HG02970 (cell line): ENCODE measurements around the gene COL6A5.
"Not testable (repeated sequence)": the region's sequence is repeated elsewhere in the genome, so short reads cannot be mapped to it uniquely, and the experiment has no call there.

ENCODE experiments used
- ATAC-seq: cut with Tn5 transposase; IDR thresholded peaks from one replicate; pipeline ENCODE4 v1.9.1; 2021; ENCODE audit warnings: mild to moderate bottlenecking, moderate library complexity, moderate number of reproducible peaks; ENCODE audit not compliant: unreplicated experiment, low FRiP score

COL6A5 gene

DNA sequence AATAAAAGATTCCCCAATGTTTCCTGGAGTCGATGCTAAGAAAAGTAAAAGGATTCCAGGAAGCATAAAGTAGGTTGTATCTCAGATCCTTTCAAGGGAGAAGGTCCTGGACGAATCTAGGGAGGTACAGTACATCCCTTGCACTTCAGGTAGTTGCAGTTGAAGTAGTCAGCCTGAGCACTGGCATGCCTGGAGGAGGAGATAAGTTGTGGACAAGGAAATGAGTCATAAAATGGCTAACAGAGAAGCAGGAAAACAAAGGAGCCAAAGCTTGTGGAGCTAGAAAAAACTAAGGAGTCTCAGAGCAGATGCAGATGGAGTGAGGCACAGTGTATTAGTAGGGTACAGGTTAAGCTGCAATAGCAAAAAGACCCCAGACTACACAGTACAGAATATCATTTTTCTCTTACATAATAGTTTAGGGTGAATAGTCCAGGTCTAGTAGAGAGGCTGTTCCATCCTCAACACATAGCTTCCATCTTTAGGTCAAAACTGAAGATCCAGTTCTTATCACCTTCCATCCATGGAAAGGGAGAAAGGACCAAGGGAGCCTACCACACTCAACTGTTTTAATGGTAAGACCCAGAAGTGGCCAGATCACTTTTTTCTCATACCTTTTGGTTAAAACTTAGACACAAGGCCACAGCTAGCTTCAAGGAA is 41.3 kb downstream of the COL6A5 start:
- ATAC-seq, result no peak

GRCh38 chr3:130389743-130390478 is 44.4 kb downstream of the COL6A5 start:
- ATAC-seq, result no peak

DNA sequence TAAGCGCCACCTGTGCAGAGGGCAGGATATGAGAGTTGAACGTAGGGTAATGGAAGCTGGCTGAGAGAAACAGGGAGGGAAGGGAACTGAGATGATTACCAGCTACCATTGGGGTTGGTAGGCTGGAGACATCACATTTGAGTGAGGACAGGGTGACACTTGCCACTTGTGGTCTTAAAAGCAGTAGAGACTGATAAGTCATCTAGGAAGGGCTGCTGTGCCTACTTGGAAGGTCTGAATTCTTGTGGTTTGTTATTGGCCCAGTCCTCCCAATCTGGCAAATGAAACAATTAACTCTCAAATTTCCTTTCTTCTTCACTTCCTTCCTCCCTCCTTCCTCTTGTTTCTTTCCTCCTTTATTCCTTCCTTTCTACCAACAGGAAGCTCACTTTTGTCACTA is 46.8 kb downstream of the COL6A5 start:
- ATAC-seq, result no peak

- no peak for ATAC-seq
Observed at GRCh38 chr3:130393594-130393993, 48.1 kb downstream of the COL6A5 start.

DNA sequence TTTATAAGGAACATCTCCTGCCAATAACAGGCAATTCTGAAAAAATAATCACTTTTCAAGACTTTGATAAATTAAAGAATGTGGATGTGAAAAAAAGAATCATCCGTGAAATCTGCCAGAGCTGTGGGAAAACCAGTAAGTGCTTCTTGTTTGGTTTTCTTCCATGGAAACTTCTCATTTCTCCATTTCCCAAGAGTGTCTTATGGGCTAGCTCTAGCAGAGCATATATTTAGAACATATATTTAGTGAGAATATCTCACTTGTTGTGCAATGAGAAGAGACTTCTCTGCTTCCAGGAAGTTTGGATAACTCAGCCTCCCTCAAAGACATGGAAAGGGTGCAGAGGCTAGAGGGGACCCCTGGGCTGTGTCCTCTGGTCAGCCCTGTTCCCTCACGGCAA is 49.9 kb downstream of the COL6A5 start:
- ATAC-seq, result no peak

GRCh38 chr3:130395916-130396315 is 50.4 kb downstream of the COL6A5 start:
- ATAC-seq, result no peak

DNA sequence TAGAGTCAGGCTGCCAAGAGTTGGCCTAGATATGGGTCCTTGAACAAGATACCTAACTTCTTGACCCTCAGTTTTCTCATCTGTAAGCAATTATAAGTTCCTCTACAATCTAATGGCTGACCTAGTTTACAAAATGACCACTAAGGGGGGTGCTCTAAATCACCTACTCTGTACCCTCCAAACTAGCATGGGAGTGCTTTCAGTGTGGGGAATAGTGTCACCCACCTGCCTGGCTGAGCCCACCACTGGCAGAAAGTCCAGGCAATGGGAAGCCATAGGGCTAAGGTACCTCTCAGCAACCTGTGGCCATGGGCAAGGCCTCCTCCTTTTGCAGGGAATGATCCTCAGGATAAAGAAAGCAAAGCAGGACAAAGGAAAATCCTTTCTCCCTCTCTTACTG is 58.9 kb downstream of the COL6A5 start:
- no peak for ATAC-seq

DNA sequence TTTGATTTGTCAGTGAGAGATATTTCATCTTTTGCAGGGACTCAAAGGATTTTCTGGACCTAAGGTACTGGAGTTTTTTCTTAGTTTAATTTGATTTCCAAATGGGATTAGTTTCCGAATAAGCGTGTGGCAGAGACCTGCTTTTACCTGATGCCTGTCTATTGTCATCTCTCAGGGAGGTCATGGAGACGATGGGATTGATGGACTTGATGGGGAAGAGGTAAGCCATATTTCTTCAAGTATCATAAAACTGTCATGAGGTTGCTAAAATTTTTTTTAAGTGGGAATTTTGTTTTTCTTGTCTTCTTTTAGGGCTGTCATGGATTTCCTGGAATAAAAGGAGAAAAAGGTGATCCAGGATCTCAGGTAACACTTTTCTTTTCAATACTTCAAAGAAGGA is 60.5 kb downstream of the COL6A5 start:
- ATAC-seq, result no peak

GRCh38 chr3:130408253-130408652 is 62.8 kb downstream of the COL6A5 start:
- not testable (repeated sequence) for ATAC-seq

DNA sequence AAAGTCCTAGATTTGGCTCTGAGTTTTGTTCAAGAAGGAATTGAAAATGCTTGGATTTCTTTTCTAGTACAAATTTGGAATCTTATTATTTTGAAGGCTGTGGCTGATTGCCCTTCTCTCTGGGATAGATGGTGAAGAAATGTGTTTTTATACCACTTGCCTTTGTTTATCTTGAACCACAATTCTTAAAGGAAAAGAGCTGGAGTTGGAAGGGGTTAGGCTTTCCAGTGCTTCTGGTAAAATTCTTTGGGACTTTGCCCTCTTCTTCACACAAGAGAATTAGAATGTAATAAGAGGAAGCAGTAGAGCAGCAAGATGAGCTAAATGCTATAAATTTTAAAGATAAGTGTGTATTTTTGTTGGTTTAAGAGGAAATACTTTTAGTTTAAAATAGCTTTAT is 65.8 kb downstream of the COL6A5 start:
- ATAC-seq, result no peak

DNA sequence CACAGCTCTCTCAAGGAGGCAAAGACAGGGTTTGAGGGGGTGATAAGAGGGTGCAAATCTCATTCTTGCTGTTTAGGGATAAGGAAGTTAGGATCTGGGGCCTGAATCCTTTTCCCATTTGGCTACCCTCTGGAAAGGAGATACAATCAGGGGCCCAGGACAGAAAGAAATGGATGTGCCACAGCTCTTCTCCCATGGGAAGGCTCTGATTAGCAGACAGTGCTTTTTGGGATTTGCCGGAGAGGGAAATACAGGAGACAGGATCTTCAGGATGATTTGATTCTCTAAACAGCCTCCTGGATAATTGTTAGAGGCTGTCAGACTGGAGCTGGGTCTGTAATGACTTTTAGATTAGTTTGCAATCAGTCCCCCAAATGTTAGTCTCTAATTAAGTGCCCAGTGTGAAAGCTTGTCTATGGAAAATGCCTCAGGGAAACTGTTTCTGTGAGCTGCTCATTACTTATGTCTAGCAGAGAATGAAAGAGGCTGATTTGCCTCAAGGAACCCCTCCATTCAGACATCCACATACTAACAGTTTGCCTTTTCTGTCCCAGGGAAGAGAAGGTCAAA is 67.6 kb downstream of the COL6A5 start:
- ATAC-seq, result no peak

DNA sequence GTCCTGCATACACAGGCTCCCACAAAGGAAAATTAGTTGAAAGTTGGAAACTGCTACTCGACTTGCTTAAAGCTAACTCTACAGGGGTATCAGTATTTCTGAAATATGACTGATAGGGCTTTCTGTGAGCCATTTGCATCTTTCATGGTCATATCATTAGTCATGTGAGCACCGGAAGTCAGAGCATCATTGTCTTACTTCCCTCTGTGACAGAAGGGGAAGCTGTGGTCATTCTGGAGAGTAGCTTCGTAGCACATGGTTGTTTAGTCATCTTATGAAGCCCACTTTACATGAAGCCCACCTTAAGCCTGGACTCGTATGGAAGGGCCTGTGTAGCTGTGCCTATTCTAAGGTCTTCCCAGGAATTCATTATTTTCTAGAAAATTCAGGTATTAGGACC is 69.0 kb downstream of the COL6A5 start:
- no peak for ATAC-seq

DNA sequence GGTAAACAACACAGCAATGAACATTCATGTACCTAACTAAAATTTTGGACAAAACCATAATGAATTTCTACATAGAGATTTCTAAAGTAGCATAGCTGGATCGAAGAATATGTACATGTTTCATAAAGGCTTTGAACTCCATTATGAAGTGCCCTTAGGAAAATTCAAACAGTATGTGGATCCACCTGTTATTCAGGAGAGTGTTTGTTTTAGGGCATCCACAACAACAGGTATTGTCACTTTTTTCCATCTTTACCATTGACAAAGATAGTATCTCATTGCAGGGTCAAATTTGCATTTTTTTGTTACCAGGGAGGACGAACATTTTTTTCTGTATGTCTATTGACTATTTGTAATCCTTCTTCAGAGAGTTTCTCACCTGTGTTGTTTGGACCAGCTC is 75.0 kb downstream of the COL6A5 start:
- ATAC-seq, result no peak

DNA sequence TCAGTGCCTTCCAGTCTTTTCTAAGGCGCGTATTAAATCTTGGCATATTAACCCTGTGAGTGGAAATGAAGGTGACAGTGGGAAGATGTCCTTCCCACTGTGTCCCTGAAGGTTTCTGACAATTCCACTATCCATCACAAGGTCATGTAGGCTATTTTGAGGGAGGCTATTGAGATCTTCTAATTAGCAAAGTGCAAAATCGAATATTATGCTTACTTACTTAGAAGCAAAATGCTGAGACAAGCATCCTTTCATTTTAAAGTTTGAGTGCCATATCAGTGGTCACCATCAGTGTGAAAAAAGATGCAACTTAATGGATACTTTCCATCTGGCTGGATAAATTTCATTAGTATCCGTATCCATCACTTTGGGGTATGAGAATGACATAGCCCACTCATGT is 77.6 kb downstream of the COL6A5 start:
- ATAC-seq, result no peak

GRCh38 chr3:130424837-130425236 is 79.4 kb downstream of the COL6A5 start:
- ATAC-seq, result no peak

- no peak for ATAC-seq
Observed at GRCh38 chr3:130425484-130425883, 80.0 kb downstream of the COL6A5 start.

- no peak for ATAC-seq
Observed at GRCh38 chr3:130426206-130426605, 80.7 kb downstream of the COL6A5 start.

GRCh38 chr3:130428871-130429712 is 83.6 kb downstream of the COL6A5 start:
- ATAC-seq, result no peak

- ATAC-seq, result no peak
Observed at GRCh38 chr3:130429713-130430023, 84.2 kb downstream of the COL6A5 start.

DNA sequence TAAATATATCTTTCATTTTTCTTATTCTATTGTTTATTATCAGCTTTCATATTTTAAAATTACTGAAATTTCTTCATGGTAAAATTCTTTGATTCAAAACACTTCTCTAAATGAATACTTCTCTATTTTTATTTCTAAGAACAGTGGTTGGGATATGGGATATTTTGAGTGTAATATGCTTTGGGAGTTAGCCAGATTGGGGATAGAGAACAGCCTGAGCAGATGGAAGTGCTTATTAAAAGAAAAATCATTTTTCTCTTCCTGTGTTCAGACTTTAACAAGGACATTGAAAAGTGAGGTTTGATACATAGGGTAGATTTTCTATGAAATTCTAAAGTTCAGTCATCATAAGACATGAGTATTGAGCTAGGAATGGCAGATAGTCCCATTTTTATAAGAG is 84.8 kb downstream of the COL6A5 start:
- ATAC-seq, result no peak

- not testable (repeated sequence) for ATAC-seq
Observed at GRCh38 chr3:130432086-130432485, 86.6 kb downstream of the COL6A5 start.
